IMR-90 (cell line): ENCODE data around the gene ZNF335. TPM values are rescaled to one million over a fixed set of nuclear protein-coding genes. Genes with fewer than 3 reads are reported as not detected.

Source experiments
- ATAC-seq: fragments of 200-7000 bp; cut with Tn5 transposase; 2 replicates; pipeline ENCODE4 v1.9.1; 2020; ENCODE audit warnings: low read depth, mild to moderate bottlenecking, moderate library complexity
- BruUV-seq: library from RNA; stranded (reverse); fragments of 400-500 nt; replicated peaks from 2 replicates; lab custom pipeline; 2021; lab: Mats Ljungman, UMichigan
- CTCF ChIA-PET: fragments of 300-600 bp; formaldehyde crosslinking; extraction: SDS; loops from one replicate; lab custom pipeline; 2021; ENCODE audit warnings: antibody characterized with exemption; lab: Yijun Ruan, JAX
- POLR2A ChIA-PET: fragments of 300-600 bp; sonication (Branson Sonifier 250); formaldehyde crosslinking; loops from one replicate; lab custom pipeline; 2022; ENCODE audit warnings: antibody characterized with exemption; ENCODE audit not compliant: unreplicated experiment; lab: Charles Lee
- DNase-seq: peaks from one replicate; pipeline ENCODE4 v3.0.0; 2013
- H2AFZ ChIP-seq: replicated peaks from 2 replicates; pipeline ENCODE3; 2013; ENCODE audit warnings: low read length, mild to moderate bottlenecking; ENCODE audit not compliant: poor library complexity
- H2AK5ac ChIP-seq: 2 replicates; pipeline ENCODE4 v1.6.1; 2013; ENCODE audit warnings: low read depth, low read length, inconsistent platforms
- H2AK9ac ChIP-seq: replicated peaks from 2 replicates; pipeline ENCODE3; 2013; ENCODE audit warnings: mild to moderate bottlenecking, low read depth, low read length, moderate library complexity; ENCODE audit not compliant: poor library complexity
- H2BK120ac ChIP-seq: 2 replicates; pipeline ENCODE4 v1.6.1; 2013; ENCODE audit warnings: low read depth, low read length, inconsistent platforms
- H2BK15ac ChIP-seq: 3 replicates; pipeline ENCODE4 v1.6.1; 2013; ENCODE audit warnings: low read depth, low read length, inconsistent platforms
- H2BK20ac ChIP-seq: 2 replicates; pipeline ENCODE4 v1.6.1; 2013; ENCODE audit warnings: low read depth, mild to moderate bottlenecking, inconsistent platforms, low read length, moderate library complexity
- H2BK5ac ChIP-seq: 2 replicates; pipeline ENCODE4 v1.6.1; 2013; ENCODE audit warnings: mild to moderate bottlenecking, low read depth, low read length, inconsistent platforms; ENCODE audit not compliant: poor library complexity, severe bottlenecking
- H3K14ac ChIP-seq: replicated peaks from 2 replicates; pipeline ENCODE4 v1.6.1; 2013; ENCODE audit warnings: low read depth, low read length, inconsistent platforms
- H3K18ac ChIP-seq: 2 replicates; pipeline ENCODE4 v1.6.1; 2013; ENCODE audit warnings: low read depth, low read length, control low read depth
- H3K23ac ChIP-seq: 2 replicates; pipeline ENCODE4 v1.6.1; 2013; ENCODE audit warnings: low read depth, low read length, inconsistent platforms
- H3K27ac ChIP-seq: 2 replicates; pipeline ENCODE4 v1.5.1; 2013; ENCODE audit warnings: mild to moderate bottlenecking, control low read depth, low read length; ENCODE audit not compliant: insufficient read depth
- H3K27me3 ChIP-seq: 2 replicates; pipeline ENCODE4 v1.6.1; 2013; ENCODE audit warnings: low read length; ENCODE audit not compliant: control insufficient read depth, insufficient read depth
- H3K36me3 ChIP-seq: 2 replicates; pipeline ENCODE4 v1.6.1; 2013; ENCODE audit warnings: low read length, mixed read lengths; ENCODE audit not compliant: control insufficient read depth, insufficient read depth
- H3K4ac ChIP-seq: 2 replicates; pipeline ENCODE4 v1.6.1; 2013; ENCODE audit warnings: low read depth, low read length, inconsistent platforms
- H3K4me1 ChIP-seq: 2 replicates; pipeline ENCODE4 v1.6.1; 2013; ENCODE audit warnings: low read length, mixed read lengths; ENCODE audit not compliant: control insufficient read depth, insufficient read depth
- H3K4me2 ChIP-seq: 2 replicates; pipeline ENCODE4 v1.6.1; 2013; ENCODE audit warnings: low read depth, mild to moderate bottlenecking, control low read depth, low read length, moderate library complexity
- H3K4me3 ChIP-seq: 2 replicates; pipeline ENCODE4 v1.5.1; 2013; ENCODE audit warnings: low read depth, mild to moderate bottlenecking, control low read depth, low read length, moderate library complexity; ENCODE audit not compliant: insufficient read depth
- H3K56ac ChIP-seq: 2 replicates; pipeline ENCODE4 v1.6.1; 2013; ENCODE audit warnings: low read length, inconsistent platforms; ENCODE audit not compliant: insufficient read depth; ENCODE audit errors: extremely low read depth
- H3K79me1 ChIP-seq, 2 experiments: 2 replicates each; pipeline ENCODE4 v1.6.1; 2013; ENCODE audit warnings: low read length in 2 of 2, inconsistent platforms in 1 of 2, low read depth in 1 of 2
- H3K9ac ChIP-seq: 2 replicates; pipeline ENCODE4 v1.6.1; 2013; ENCODE audit warnings: low read depth, low read length, control low read depth
- H3K9me1 ChIP-seq: 2 replicates; pipeline ENCODE4 v1.6.1; 2013; ENCODE audit warnings: low read length, inconsistent platforms; ENCODE audit not compliant: insufficient read depth
- H3K9me3 ChIP-seq: 2 replicates; pipeline ENCODE4 v1.6.1; 2013; ENCODE audit warnings: low read length; ENCODE audit not compliant: control insufficient read depth, insufficient read depth
- H4K20me1 ChIP-seq: 2 replicates; pipeline ENCODE4 v1.6.1; 2013; ENCODE audit warnings: low read length, inconsistent platforms; ENCODE audit not compliant: insufficient read depth
- H4K5ac ChIP-seq: 2 replicates; pipeline ENCODE4 v1.6.1; 2013; ENCODE audit warnings: mild to moderate bottlenecking, low read depth, low read length, control low read depth
- H4K8ac ChIP-seq, 2 experiments: 2 replicates each; pipeline ENCODE4 v1.6.1; 2013; ENCODE audit warnings: low read depth in 2 of 2, low read length in 2 of 2, control low read depth in 1 of 2, inconsistent platforms in 1 of 2
- H4K91ac ChIP-seq: 2 replicates; pipeline ENCODE4 v1.6.1; 2013; ENCODE audit warnings: low read depth, low read length, inconsistent platforms; ENCODE audit not compliant: insufficient read depth
- ELK1 ChIP-seq: fragments of 150-350 bp; IDR thresholded peaks from 2 replicates; pipeline ENCODE4 v1.6.1; 2016; ENCODE audit warnings: low read depth, mild to moderate bottlenecking, low read length, moderate library complexity, borderline replicate concordance
- RAD21 ChIP-seq: IDR thresholded peaks from 2 replicates; pipeline ENCODE4 v1.6.1; 2012; ENCODE audit warnings: low read length, improper control_type of control experiment
- SMC3 ChIP-seq: fragments of 150-350 bp; IDR thresholded peaks from 2 replicates; pipeline ENCODE4 v1.6.1; 2016; ENCODE audit warnings: low read depth, mild to moderate bottlenecking, antibody characterized with exemption, low read length, moderate library complexity
- USF2 ChIP-seq: fragments of 150-350 bp; IDR thresholded peaks from 2 replicates; pipeline ENCODE4 v1.6.1; 2017; ENCODE audit warnings: mild to moderate bottlenecking, antibody characterized with exemption, low read length, low read depth
- WGBS, 2 experiments: methylation state at CpG; one replicate each; pipeline versions ENCODE4 v1.1.5 to v1.1.7; 2013; ENCODE audit warnings: missing lambda C conversion rate in 2 of 2; ENCODE audit not compliant: insufficient read length in 1 of 2; ENCODE audit errors: extremely low coverage in 2 of 2; 5-methylcytosine and 5-hydroxymethylcytosine counted together
- dilution Hi-C: fragments of 300-500 bp; cut with HindIII; formaldehyde crosslinking; loops from one replicate; pipeline ENCODE4 v1.14.3; 2018; ENCODE audit warnings: low sequenced_read_pairs; ENCODE audit not compliant: unreplicated experiment
- in situ Hi-C: fragments of 300-500 bp; cut with MboI; formaldehyde crosslinking; loops from 3 replicates; pipeline ENCODE4 v1.14.3; 2019; ENCODE audit warnings: low sequenced_read_pairs, inconsistent platforms, mixed read lengths
- intact Hi-C: fragments of 100-400 bp; cut with micrococcal nuclease; formaldehyde crosslinking; loops from 2 replicates; pipeline ENCODE4 v1.10.0; 2022
- polyA plus RNA-seq, 3 experiments: library from polyadenylated mRNA; depleted of rRNA; stranded (reverse); fragments of >200 nt; gene quantifications; 2 replicates each; pipeline ENCODE4 v1.2.3, GENCODE V29; 2012; ENCODE audit warnings: low replicate concordance in 1 of 3
- total RNA-seq: library from RNA; depleted of rRNA; stranded (reverse); fragments of >200 nt; gene quantifications from 2 replicates; pipeline ENCODE4 v1.2.3, GENCODE V29; 2012
- TF ChIP-seq, protein P1 (sequence below): conservative IDR thresholded peaks from 2 replicates; pipeline ENCODE4 v1.5.1; 2012; ENCODE audit warnings: mild to moderate bottlenecking, low read depth, low read length, improper control_type of control experiment

ZNF335 gene
- total and polyA plus RNA-seq, 2 of the 4 experiments (the other 2 are of a cell fraction), result 11.8 to 17.8 TPM

- no peak overlapping the region for H3K27ac ChIP-seq
- POLR2A ChIA-PET, result no interaction called here
- H2AK9ac ChIP-seq, result no peak overlapping the region
- no TSS peak for BruUV-seq
- in situ Hi-C loops (no loop called here), dilution Hi-C loops (no loop called here), intact Hi-C loops (loop anchor here (1.0 kb wide), 1 partner anchor 164 kb away; no protein-coding TSS in a partner anchor)
- TF ChIP-seq USF2 (no peak), ELK1 (no peak), RAD21 (peak; percentile 36), SMC3 (0 out of 2 replicates have a peak, but pooled peaks have one; percentile 6)
- TF ChIP-seq, protein P1, sequence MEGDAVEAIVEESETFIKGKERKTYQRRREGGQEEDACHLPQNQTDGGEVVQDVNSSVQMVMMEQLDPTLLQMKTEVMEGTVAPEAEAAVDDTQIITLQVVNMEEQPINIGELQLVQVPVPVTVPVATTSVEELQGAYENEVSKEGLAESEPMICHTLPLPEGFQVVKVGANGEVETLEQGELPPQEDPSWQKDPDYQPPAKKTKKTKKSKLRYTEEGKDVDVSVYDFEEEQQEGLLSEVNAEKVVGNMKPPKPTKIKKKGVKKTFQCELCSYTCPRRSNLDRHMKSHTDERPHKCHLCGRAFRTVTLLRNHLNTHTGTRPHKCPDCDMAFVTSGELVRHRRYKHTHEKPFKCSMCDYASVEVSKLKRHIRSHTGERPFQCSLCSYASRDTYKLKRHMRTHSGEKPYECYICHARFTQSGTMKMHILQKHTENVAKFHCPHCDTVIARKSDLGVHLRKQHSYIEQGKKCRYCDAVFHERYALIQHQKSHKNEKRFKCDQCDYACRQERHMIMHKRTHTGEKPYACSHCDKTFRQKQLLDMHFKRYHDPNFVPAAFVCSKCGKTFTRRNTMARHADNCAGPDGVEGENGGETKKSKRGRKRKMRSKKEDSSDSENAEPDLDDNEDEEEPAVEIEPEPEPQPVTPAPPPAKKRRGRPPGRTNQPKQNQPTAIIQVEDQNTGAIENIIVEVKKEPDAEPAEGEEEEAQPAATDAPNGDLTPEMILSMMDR, result 0 out of 2 replicates have a peak, but pooled peaks have one; percentile 29
- no peaks in the 10 kb centered on the region for H3K27me3 ChIP-seq
- no peak overlapping the region for H3K23ac ChIP-seq
- no peaks in the 10 kb centered on the region for H3K9me3 ChIP-seq
- H2AK5ac ChIP-seq, result no peak overlapping the region
- no peak overlapping the region for H3K9ac ChIP-seq
- peaks cover 5% of the 10 kb centered on the region; the same call in 1 of the 2 replicates for H4K20me1 ChIP-seq
- no peak overlapping the region for H3K18ac ChIP-seq
- peaks cover 5% of the 10 kb centered on the region; the same call in 1 of the 2 replicates for H3K9me1 ChIP-seq
- peak; percentile 33 for DNase-seq
- H3K4ac ChIP-seq, result no peak overlapping the region
- H4K8ac ChIP-seq, result no peak overlapping the region
- H3K4me1 ChIP-seq, result no peaks in the 10 kb centered on the region
- H2BK5ac ChIP-seq, result no peak overlapping the region
- peaks cover 78% of the 10 kb centered on the region for H3K36me3 ChIP-seq
- H4K91ac ChIP-seq, result no peak overlapping the region
- no peak overlapping the region for H2BK120ac ChIP-seq
- no peak overlapping the region for H2BK20ac ChIP-seq
- no peak overlapping the region for H2AFZ ChIP-seq
- H3K14ac ChIP-seq, result no peak overlapping the region
- CTCF ChIA-PET, result interaction anchor here (0.5 kb wide), 1 partner anchor 12 kb away, joined by 6 read pairs; no protein-coding TSS in a partner anchor
- H3K56ac ChIP-seq, result no peak overlapping the region
- no peak overlapping the region for H3K4me2 ChIP-seq
- WGBS, 2 experiments, result 88% methylated on average over 4 of the region's 34 CpGs; no CpG with 5 or more reads in 1 of the 2 experiments
- H4K5ac ChIP-seq, result no peak overlapping the region
- H3K79me1 ChIP-seq, result peaks cover 13 to 17% of the 10 kb centered on the region in 2 experiments
- H3K4me3 ChIP-seq, result no peak overlapping the region
- no peak overlapping the region for H2BK15ac ChIP-seq
- ATAC-seq, result peak; percentile 48; the same call in 1 of the 2 replicates
Measured at GRCh38 chr20:45963059-45964005, 8.7 kb downstream of the ZNF335 start.
